BE2C (cell line): ENCODE results near the gene KHDRBS1.
"Not testable (repeated sequence)": the region's sequence is repeated elsewhere in the genome, so short reads cannot be mapped to it uniquely, and the experiment has no call there.

Experiments
- DNase-seq: peaks from one replicate; pipeline ENCODE4 v3.0.0-alpha.2; 2020
- H3K27me3 ChIP-seq: fragments of 250-450 bp; sonication (Bioruptor Pico); 2 replicates; pipeline ENCODE4 v1.5.1; 2020; ENCODE audit warnings: mild to moderate bottlenecking
- H3K36me3 ChIP-seq: fragments of 250-450 bp; sonication (Bioruptor Pico); 2 replicates; pipeline ENCODE4 v1.5.1; 2020; ENCODE audit warnings: mild to moderate bottlenecking
- H3K4me1 ChIP-seq: fragments of 250-450 bp; sonication (Bioruptor Pico); 2 replicates; pipeline ENCODE4 v1.5.1; 2020
- H3K4me3 ChIP-seq: 2 replicates; pipeline ENCODE4 v1.5.1; 2011; ENCODE audit warnings: low read depth, low read length
- H3K9me3 ChIP-seq: fragments of 250-450 bp; sonication (Bioruptor Pico); 2 replicates; pipeline ENCODE4 v1.5.1; 2020
- CTCF ChIP-seq: IDR thresholded peaks from 2 replicates; pipeline ENCODE4 v1.5.1; 2012; ENCODE audit warnings: mild to moderate bottlenecking, low read depth, low read length

The KHDRBS1 gene

GRCh38 chr1:32062867-32063230, 49.2 kb downstream of the KHDRBS1 start:
- DNase-seq: no peak
- Histone ChIP-seq H3K36me3 (peaks cover 11% of the 10 kb centered on the region), H3K4me1 (peaks cover 7% of the 10 kb centered on the region), H3K27me3 (no peaks in the 10 kb centered on the region), H3K9me3 (no peaks in the 10 kb centered on the region), H3K4me3 (no peak overlapping the region)
- no peak for TF ChIP-seq CTCF

GRCh38 chr1:32063261-32063681, 49.6 kb downstream of the KHDRBS1 start:
- peak; percentile 60 for TF ChIP-seq CTCF
- Histone ChIP-seq H3K4me3 (no peak overlapping the region), H3K4me1 (peaks cover 7% of the 10 kb centered on the region), H3K27me3 (no peaks in the 10 kb centered on the region), H3K9me3 (no peaks in the 10 kb centered on the region), H3K36me3 (peaks cover 11% of the 10 kb centered on the region)
- DNase-seq: peak; percentile 16

GRCh38 chr1:32065613-32066488, 52.2 kb downstream of the KHDRBS1 start:
- not testable (repeated sequence) for DNase-seq, H3K9me3 ChIP-seq, H3K4me3 ChIP-seq, H3K4me1 ChIP-seq, H3K36me3 ChIP-seq, H3K27me3 ChIP-seq

DNA sequence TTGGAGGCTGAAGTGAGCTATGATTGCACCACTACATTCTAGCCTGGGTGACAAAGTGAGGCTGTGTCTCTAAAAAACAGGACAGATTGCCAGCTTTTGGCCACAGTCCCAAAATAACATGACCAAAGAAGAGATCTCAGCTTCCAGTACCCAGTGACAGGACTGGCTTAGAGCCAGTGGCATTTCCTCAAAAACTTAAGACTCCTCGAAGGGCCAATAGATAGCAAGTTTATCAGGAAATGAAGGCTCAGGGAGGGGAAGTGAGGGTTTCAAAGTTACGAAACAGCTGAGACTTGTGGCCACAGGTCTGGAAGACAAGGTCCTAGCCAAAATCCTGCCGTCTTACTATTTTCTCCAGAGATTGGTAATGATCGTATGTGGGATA, 52.8 kb downstream of the KHDRBS1 start:
- Histone ChIP-seq H3K4me1 (peaks cover 7% of the 10 kb centered on the region), H3K4me3 (no peak overlapping the region), H3K36me3 (no peaks in the 10 kb centered on the region), H3K9me3 (no peaks in the 10 kb centered on the region), H3K27me3 (no peaks in the 10 kb centered on the region)
- no peak for DNase-seq
- TF ChIP-seq CTCF: no peak

GRCh38 chr1:32068957-32069588, 55.4 kb downstream of the KHDRBS1 start:
- Histone ChIP-seq H3K4me1 (no peaks in the 10 kb centered on the region), H3K4me3 (no peak overlapping the region), H3K36me3 (no peaks in the 10 kb centered on the region), H3K9me3 (no peaks in the 10 kb centered on the region), H3K27me3 (no peaks in the 10 kb centered on the region)
- no peak for DNase-seq
- TF ChIP-seq CTCF: no peak

- DNase-seq: no peak
- Histone ChIP-seq H3K27me3 (no peaks in the 10 kb centered on the region), H3K4me3 (peak overlapping the region; percentile 66), H3K9me3 (no peaks in the 10 kb centered on the region), H3K36me3 (peaks cover 7% of the 10 kb centered on the region), H3K4me1 (no peaks in the 10 kb centered on the region)
- no peak for TF ChIP-seq CTCF
Measured at GRCh38 chr1:32071758-32072621, 58.3 kb downstream of the KHDRBS1 start.
